A673 (cell line): Measurements from ENCODE around the gene DHRS13. TPM values are rescaled to one million over a fixed set of nuclear protein-coding genes. Genes with fewer than 3 reads are reported as not detected.

Experiments used
- BruUV-seq: library from RNA; stranded (reverse); fragments of 400-500 nt; replicated peaks from 2 replicates; lab custom pipeline; 2021; lab: Mats Ljungman, UMichigan
- CTCF ChIA-PET: fragments of 300-600 bp; sonication (Branson Sonifier 250); formaldehyde crosslinking; loops from one replicate; lab custom pipeline; 2022; ENCODE audit warnings: antibody characterized with exemption; lab: Charles Lee
- POLR2A ChIA-PET: fragments of 300-600 bp; sonication (Branson Sonifier 250); formaldehyde crosslinking; loops from one replicate; lab custom pipeline; 2022; ENCODE audit warnings: antibody characterized with exemption; ENCODE audit not compliant: low non-redundant PET; lab: Charles Lee
- DNase-seq: peaks from one replicate; pipeline ENCODE4 v3.0.0-alpha.2; 2015; ENCODE audit warnings: low spot score
- H3K27ac ChIP-seq: fragments of 200-600 bp; sonication (generic); 2 replicates; pipeline ENCODE4 v1.5.1; 2016; ENCODE audit warnings: mixed run types, low read depth, mild to moderate bottlenecking, mixed read lengths, antibody characterized with exemption, low read length; ENCODE audit not compliant: poor library complexity, severe bottlenecking
- H3K27me3 ChIP-seq: fragments of 200-600 bp; sonication (generic); replicated peaks from 2 replicates; pipeline ENCODE4 v1.6.1; 2017; ENCODE audit warnings: mixed run types, low read depth, mild to moderate bottlenecking, mixed read lengths, antibody characterized with exemption, low read length; ENCODE audit not compliant: insufficient read depth, poor library complexity
- H3K36me3 ChIP-seq: fragments of 200-600 bp; sonication (generic); 2 replicates; pipeline ENCODE4 v1.6.1; 2016; ENCODE audit warnings: mixed run types, mild to moderate bottlenecking, mixed read lengths, antibody characterized with exemption, low read length; ENCODE audit not compliant: insufficient read depth, poor library complexity, severe bottlenecking
- H3K4me1 ChIP-seq: fragments of 200-600 bp; sonication (generic); 2 replicates; pipeline ENCODE4 v1.6.1; 2017; ENCODE audit warnings: mixed run types, mild to moderate bottlenecking, mixed read lengths, antibody characterized with exemption, low read length; ENCODE audit not compliant: insufficient read depth, poor library complexity, severe bottlenecking
- H3K4me3 ChIP-seq: fragments of 200-600 bp; sonication (generic); 2 replicates; pipeline ENCODE4 v1.5.1; 2016; ENCODE audit warnings: low read depth, mixed run types, mild to moderate bottlenecking, mixed read lengths, low read length; ENCODE audit not compliant: poor library complexity, severe bottlenecking
- H3K9me3 ChIP-seq: fragments of 200-600 bp; sonication (generic); 2 replicates; pipeline ENCODE4 v1.6.1; 2016; ENCODE audit warnings: mixed run types, low read depth, mild to moderate bottlenecking, mixed read lengths, antibody characterized with exemption, low read length; ENCODE audit not compliant: poor library complexity, severe bottlenecking
- CTCF ChIP-seq: fragments of 300-800, 200-600 bp; sonication (generic); conservative IDR thresholded peaks from 2 replicates; pipeline ENCODE4 v1.5.1; 2017; ENCODE audit warnings: low read depth, mild to moderate bottlenecking, antibody characterized with exemption, low read length, moderate library complexity, mixed read lengths
- EZH2 ChIP-seq: fragments of 200-600 bp; sonication (generic); IDR thresholded peaks from 2 replicates; pipeline ENCODE4 v1.6.1; 2017; ENCODE audit warnings: borderline replicate concordance, low read depth, mild to moderate bottlenecking, mixed read lengths, antibody characterized with exemption, low read length; ENCODE audit not compliant: poor library complexity, severe bottlenecking
- intact Hi-C: fragments of 100-400 bp; cut with micrococcal nuclease; formaldehyde crosslinking; loops from one replicate; pipeline ENCODE4 v1.10.0; 2022; ENCODE audit not compliant: unreplicated experiment
- total RNA-seq: library from RNA; stranded (reverse); gene quantifications from 2 replicates; pipeline ENCODE4 v1.2.3, GENCODE V29; 2021

The DHRS13 gene
- total RNA-seq, 1 experiment from 2014 or later, result 41.9 TPM

- Histone ChIP-seq H3K9me3 (no peaks in the 10 kb centered on the region), H3K36me3 (peaks cover 14% of the 10 kb centered on the region), H3K27me3 (no peaks in the 10 kb centered on the region), H3K4me1 (no peaks in the 10 kb centered on the region), H3K4me3 (no peak overlapping the region), H3K27ac (no peak overlapping the region)
- ChIA-PET POLR2A (no interaction called here), CTCF (no interaction called here)
- intact Hi-C loops, result no loop called here
- TF ChIP-seq EZH2 (no peak), CTCF (no peak)
- no peak for DNase-seq
- no TSS peak for BruUV-seq
Observed at GRCh38 chr17:28863953-28864352, 38.9 kb downstream of the DHRS13 start.

DNA sequence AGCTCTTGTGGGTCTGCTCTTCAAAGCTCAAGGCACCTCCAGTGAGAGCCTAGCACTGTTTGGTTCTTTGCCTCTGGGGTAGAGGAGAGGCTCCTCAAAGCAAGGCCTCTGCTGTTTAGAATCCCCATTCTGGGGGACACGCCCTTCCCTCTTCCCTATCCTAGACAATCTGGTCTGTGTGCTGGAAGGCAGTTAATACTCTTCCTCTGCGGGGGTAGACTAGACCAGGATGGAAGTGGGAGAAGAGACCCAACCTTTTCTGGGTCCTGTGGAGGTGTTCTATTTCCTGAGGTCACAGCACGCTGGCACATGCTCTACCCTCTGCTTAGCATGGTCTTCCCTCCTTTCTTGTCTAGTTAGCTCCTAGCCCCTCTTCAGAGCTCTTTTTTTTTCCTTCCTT is 40.3 kb downstream of the DHRS13 start:
- no peak for DNase-seq
- ChIA-PET POLR2A (no interaction called here), CTCF (interaction anchor here (0.5 kb wide), 1 partner anchor 177 kb away, joined by 5 read pairs; no protein-coding TSS in a partner anchor)
- Histone ChIP-seq H3K4me3 (no peak overlapping the region), H3K27me3 (no peaks in the 10 kb centered on the region), H3K9me3 (no peaks in the 10 kb centered on the region), H3K27ac (no peak overlapping the region), H3K4me1 (no peaks in the 10 kb centered on the region), H3K36me3 (peaks cover 28% of the 10 kb centered on the region)
- intact Hi-C loops, result no loop called here
- no peak for TF ChIP-seq EZH2
- no peak for TF ChIP-seq CTCF
- no TSS peak for BruUV-seq

- TF ChIP-seq EZH2 (no peak), CTCF (no peak)
- BruUV-seq, result no TSS peak
- H3K9me3 ChIP-seq, result no peaks in the 10 kb centered on the region
- POLR2A ChIA-PET, result no interaction called here
- H3K4me1 ChIP-seq, result no peaks in the 10 kb centered on the region
- CTCF ChIA-PET, result no interaction called here
- no peaks in the 10 kb centered on the region for H3K27me3 ChIP-seq
- H3K27ac ChIP-seq, result no peak overlapping the region
- H3K36me3 ChIP-seq, result peaks cover 28% of the 10 kb centered on the region
- DNase-seq, result no peak
- H3K4me3 ChIP-seq, result no peak overlapping the region
- intact Hi-C loops, result no loop called here
Observed at GRCh38 chr17:28861393-28862203, 41.3 kb downstream of the DHRS13 start.
